Mesodermal cell (in vitro differentiated cells): ENCODE results near the gene POMGNT2.

ENCODE experiments used
- H3K27ac ChIP-seq: 2 replicates; pipeline ENCODE4 v1.7.0; 2013; ENCODE audit warnings: mild to moderate bottlenecking, low read depth, low read length, moderate library complexity; ENCODE audit not compliant: severe bottlenecking
- H3K36me3 ChIP-seq: 2 replicates; pipeline ENCODE4 v1.7.1; 2013; ENCODE audit warnings: mild to moderate bottlenecking, low read length, moderate library complexity; ENCODE audit not compliant: control insufficient read depth, insufficient read depth
- H3K4me1 ChIP-seq: one replicate; pipeline ENCODE4 v1.7.1; 2013; ENCODE audit warnings: mild to moderate bottlenecking, low read length; ENCODE audit not compliant: insufficient read depth, control insufficient read depth, poor library complexity, severe bottlenecking
- H3K4me3 ChIP-seq: 2 replicates; pipeline ENCODE4 v1.7.0; 2013; ENCODE audit warnings: low read length, control low read depth, mild to moderate bottlenecking; ENCODE audit not compliant: insufficient read depth, poor library complexity, severe bottlenecking; ENCODE audit errors: extremely low read depth
- H3K9me3 ChIP-seq: 2 replicates; pipeline ENCODE4 v1.7.1; 2013; ENCODE audit warnings: mild to moderate bottlenecking, low read length, moderate library complexity; ENCODE audit not compliant: control insufficient read depth
- whole genome bisulfite sequencing, 2 experiments: methylation state at CpG; one replicate each; pipeline ENCODE4 v1.1.5; 2013; ENCODE audit warnings: missing lambda C conversion rate in 2 of 2; ENCODE audit not compliant: insufficient coverage in 2 of 2; 5-methylcytosine and 5-hydroxymethylcytosine counted together

The POMGNT2 gene

GRCh38 chr3:43031485-43031884, 74.4 kb downstream of the POMGNT2 start:
- H3K27ac ChIP-seq, result no peak overlapping the region
- no peaks in the 10 kb centered on the region for H3K4me1 ChIP-seq
- WGBS, 2 experiments, result 95 to 100% methylated on average over 3 to 4 of the region's 4 CpGs
- no peaks in the 10 kb centered on the region for H3K36me3 ChIP-seq
- H3K9me3 ChIP-seq, result no peaks in the 10 kb centered on the region
- H3K4me3 ChIP-seq, result no peak overlapping the region

GRCh38 chr3:43030162-43030935, 75.5 kb downstream of the POMGNT2 start:
- 83 to 85% methylated on average over 8 to 12 of the region's 15 CpGs for WGBS, 2 experiments
- no peaks in the 10 kb centered on the region for H3K4me1 ChIP-seq
- no peaks in the 10 kb centered on the region for H3K9me3 ChIP-seq
- no peak overlapping the region for H3K4me3 ChIP-seq
- H3K27ac ChIP-seq, result no peak overlapping the region
- H3K36me3 ChIP-seq, result no peaks in the 10 kb centered on the region
